HepG2 (cell line): ENCODE measurements around the gene MRPL28. TPM values are rescaled to one million over a fixed set of nuclear protein-coding genes. Genes with fewer than 3 reads are reported as not detected.

Experiments used
- ATF7-NPFF ChIP-seq: sonication (generic); formaldehyde crosslinking; IDR thresholded peaks from 2 replicates; pipeline ENCODE4 v1.8.1; 2023; ENCODE audit warnings: mild to moderate bottlenecking, low read depth, missing genetic modification reagents, moderate library complexity
- ETV5 ChIP-seq: IDR thresholded peaks from 2 replicates; pipeline ENCODE4 v1.6.1; 2018; ENCODE audit warnings: missing biosample characterization, missing genetic modification reagents, inconsistent platforms, borderline replicate concordance
- NR1H2 ChIP-seq: sonication (generic); formaldehyde crosslinking; IDR thresholded peaks from 2 replicates; pipeline ENCODE4 v1.8.1; 2022; ENCODE audit warnings: low read depth, missing genetic modification reagents, borderline replicate concordance
- SNAPC2 ChIP-seq: sonication (generic); formaldehyde crosslinking; IDR thresholded peaks from 2 replicates; pipeline ENCODE4 v1.8.1; 2022; ENCODE audit warnings: mild to moderate bottlenecking, missing genetic modification reagents
- SP1 ChIP-seq, 2 experiments: fragments of 450-650 bp in 1 of 2; sonication (generic) in 1 of 2; formaldehyde crosslinking in 1 of 2; IDR thresholded peaks; 2 replicates each; pipeline versions ENCODE4 v1.4.0 to v1.6.1; 2016 to 2020; ENCODE audit warnings: missing genetic modification reagents in 1 of 2
- TAF1 ChIP-seq: sonication (generic); formaldehyde crosslinking; IDR thresholded peaks from 2 replicates; pipeline ENCODE4 v1.4.0; 2020; ENCODE audit warnings: missing genetic modification reagents
- ZFY ChIP-seq: sonication (generic); formaldehyde crosslinking; IDR thresholded peaks from 2 replicates; pipeline ENCODE4 v1.4.0; 2020; ENCODE audit warnings: missing genetic modification reagents
- ZIK1 ChIP-seq: sonication (generic); formaldehyde crosslinking; IDR thresholded peaks from 2 replicates; pipeline ENCODE4 v1.5.0; 2020; ENCODE audit warnings: mild to moderate bottlenecking, low read depth, missing genetic modification reagents, borderline replicate concordance
- ZNF260 ChIP-seq: sonication (generic); formaldehyde crosslinking; IDR thresholded peaks from 2 replicates; pipeline ENCODE4 v1.4.0; 2020; ENCODE audit warnings: missing genetic modification reagents, low read depth, mild to moderate bottlenecking, borderline replicate concordance
- ZNF501 ChIP-seq: sonication (generic); formaldehyde crosslinking; IDR thresholded peaks from 2 replicates; pipeline ENCODE4 v1.5.1; 2020; ENCODE audit warnings: mild to moderate bottlenecking, moderate library complexity, missing genetic modification reagents
- ZNF598 ChIP-seq: sonication (generic); formaldehyde crosslinking; IDR thresholded peaks from 2 replicates; pipeline ENCODE4 v1.5.1; 2020; ENCODE audit warnings: mild to moderate bottlenecking, missing genetic modification reagents, borderline replicate concordance
- ZNF672 ChIP-seq: sonication (generic); formaldehyde crosslinking; IDR thresholded peaks from 2 replicates; pipeline ENCODE4 v1.8.1; 2022; ENCODE audit warnings: missing genetic modification reagents
- ZNF687 ChIP-seq: sonication (generic); formaldehyde crosslinking; IDR thresholded peaks from 2 replicates; pipeline ENCODE4 v1.5.1; 2020; ENCODE audit warnings: mild to moderate bottlenecking, missing genetic modification reagents, moderate library complexity
- ZNF724P ChIP-seq: sonication (generic); formaldehyde crosslinking; IDR thresholded peaks from 2 replicates; pipeline ENCODE4 v1.8.0; 2022; ENCODE audit warnings: missing genetic modification reagents, borderline replicate concordance
- polyA plus RNA-seq, 8 experiments: library from polyadenylated mRNA; depleted of rRNA in 3 of 8; stranded (reverse) in 7 of 8; unstranded in 1 of 8; fragments of >200 nt; fragmentation: Illumina TruSeq in 4 of 8; extraction: Trizol in 4 of 8; gene quantifications; 2 replicates each; pipeline versions ENCODE4 v1.2.1 to v1.2.3, GENCODE V29; 2011 to 2016; ENCODE audit warnings: low read depth in 4 of 8, missing spikeins in 1 of 8, mixed read lengths in 1 of 8; ENCODE audit not compliant: insufficient read depth in 1 of 8
- total RNA-seq, 5 experiments: library from RNA; depleted of rRNA; stranded (reverse); fragments of >200 nt; fragmentation: Illumina TruSeq; extraction: Trizol; gene quantifications; 2 replicates each; pipeline ENCODE4 v1.2.3, GENCODE V29; 2016; ENCODE audit warnings: low read depth in 1 of 5
- TF ChIP-seq, protein P1 (sequence below): sonication (generic); formaldehyde crosslinking; IDR thresholded peaks from 2 replicates; pipeline ENCODE4 v1.5.0; 2020; ENCODE audit warnings: mild to moderate bottlenecking, missing genetic modification reagents, borderline replicate concordance
- TF ChIP-seq, protein P2 (sequence below): sonication (generic); formaldehyde crosslinking; IDR thresholded peaks from 2 replicates; pipeline ENCODE4 v1.9.0; 2022; ENCODE audit warnings: low read depth, missing genetic modification reagents

The MRPL28 gene
- total and polyA plus RNA-seq, 2 of the 13 experiments (the other 11 are each of a cell fraction or from before 2014, with no cell fraction given), result 114 to 135 TPM

- TF ChIP-seq ZNF598 (CRISPR knock-in tag) (no peak), ZFY (CRISPR knock-in tag) (no peak; the same call in 1 of the 2 replicates), ZNF724P (CRISPR knock-in tag) (no peak), ATF7-NPFF (peak; percentile 31; the same call in 1 of the 2 replicates), ZIK1 (0 out of 2 replicates have a peak, but pooled peaks have one; percentile 57), ZNF501 (CRISPR knock-in tag) (no peak), ZNF672 (CRISPR knock-in tag) (no peak), ETV5 (CRISPR knock-in tag) (no peak), TAF1 (CRISPR knock-in tag) (0 out of 2 replicates have a peak, but pooled peaks have one; percentile 24), ZNF687 (peak; percentile 51), SP1 (IDR thresholded peaks at IDR 0.05) (no peak), SP1 (CRISPR knock-in tag; IDR thresholded peaks at IDR 0.05) (0 out of 2 replicates have a peak, but pooled peaks have one; percentile 26), SNAPC2 (CRISPR knock-in tag) (no peak), ZNF260 (CRISPR knock-in tag) (no peak), NR1H2 (CRISPR knock-in tag) (no peak)
- TF ChIP-seq, protein P1, sequence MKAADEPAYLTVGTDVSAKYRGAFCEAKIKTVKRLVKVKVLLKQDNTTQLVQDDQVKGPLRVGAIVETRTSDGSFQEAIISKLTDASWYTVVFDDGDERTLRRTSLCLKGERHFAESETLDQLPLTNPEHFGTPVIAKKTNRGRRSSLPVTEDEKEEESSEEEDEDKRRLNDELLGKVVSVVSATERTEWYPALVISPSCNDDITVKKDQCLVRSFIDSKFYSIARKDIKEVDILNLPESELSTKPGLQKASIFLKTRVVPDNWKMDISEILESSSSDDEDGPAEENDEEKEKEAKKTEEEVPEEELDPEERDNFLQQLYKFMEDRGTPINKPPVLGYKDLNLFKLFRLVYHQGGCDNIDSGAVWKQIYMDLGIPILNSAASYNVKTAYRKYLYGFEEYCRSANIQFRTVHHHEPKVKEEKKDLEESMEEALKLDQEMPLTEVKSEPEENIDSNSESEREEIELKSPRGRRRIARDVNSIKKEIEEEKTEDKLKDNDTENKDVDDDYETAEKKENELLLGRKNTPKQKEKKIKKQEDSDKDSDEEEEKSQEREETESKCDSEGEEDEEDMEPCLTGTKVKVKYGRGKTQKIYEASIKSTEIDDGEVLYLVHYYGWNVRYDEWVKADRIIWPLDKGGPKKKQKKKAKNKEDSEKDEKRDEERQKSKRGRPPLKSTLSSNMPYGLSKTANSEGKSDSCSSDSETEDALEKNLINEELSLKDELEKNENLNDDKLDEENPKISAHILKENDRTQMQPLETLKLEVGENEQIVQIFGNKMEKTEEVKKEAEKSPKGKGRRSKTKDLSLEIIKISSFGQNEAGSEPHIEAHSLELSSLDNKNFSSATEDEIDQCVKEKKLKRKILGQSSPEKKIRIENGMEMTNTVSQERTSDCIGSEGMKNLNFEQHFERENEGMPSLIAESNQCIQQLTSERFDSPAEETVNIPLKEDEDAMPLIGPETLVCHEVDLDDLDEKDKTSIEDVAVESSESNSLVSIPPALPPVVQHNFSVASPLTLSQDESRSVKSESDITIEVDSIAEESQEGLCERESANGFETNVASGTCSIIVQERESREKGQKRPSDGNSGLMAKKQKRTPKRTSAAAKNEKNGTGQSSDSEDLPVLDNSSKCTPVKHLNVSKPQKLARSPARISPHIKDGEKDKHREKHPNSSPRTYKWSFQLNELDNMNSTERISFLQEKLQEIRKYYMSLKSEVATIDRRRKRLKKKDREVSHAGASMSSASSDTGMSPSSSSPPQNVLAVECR (CRISPR knock-in tag), result no peak; the same call in 1 of the 2 replicates
- TF ChIP-seq, protein P2, sequence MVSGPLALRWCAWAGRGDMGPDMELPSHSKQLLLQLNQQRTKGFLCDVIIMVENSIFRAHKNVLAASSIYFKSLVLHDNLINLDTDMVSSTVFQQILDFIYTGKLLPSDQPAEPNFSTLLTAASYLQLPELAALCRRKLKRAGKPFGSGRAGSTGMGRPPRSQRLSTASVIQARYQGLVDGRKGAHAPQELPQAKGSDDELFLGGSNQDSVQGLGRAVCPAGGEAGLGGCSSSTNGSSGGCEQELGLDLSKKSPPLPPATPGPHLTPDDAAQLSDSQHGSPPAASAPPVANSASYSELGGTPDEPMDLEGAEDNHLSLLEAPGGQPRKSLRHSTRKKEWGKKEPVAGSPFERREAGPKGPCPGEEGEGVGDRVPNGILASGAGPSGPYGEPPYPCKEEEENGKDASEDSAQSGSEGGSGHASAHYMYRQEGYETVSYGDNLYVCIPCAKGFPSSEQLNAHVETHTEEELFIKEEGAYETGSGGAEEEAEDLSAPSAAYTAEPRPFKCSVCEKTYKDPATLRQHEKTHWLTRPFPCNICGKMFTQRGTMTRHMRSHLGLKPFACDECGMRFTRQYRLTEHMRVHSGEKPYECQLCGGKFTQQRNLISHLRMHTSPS (CRISPR knock-in tag), result no peak
These were observed 11.7 kb upstream of the MRPL28 start, which contains the start of gene PGAP6 (continued) for GRCh38 chr16:381789-382717.
